ENCODE data around the gene LACTBL1. TPM values are rescaled to one million over a fixed set of nuclear protein-coding genes. Genes with fewer than 3 reads are reported as not detected.
"Not testable (repeated sequence)": the region's sequence is repeated elsewhere in the genome, so short reads cannot be mapped to it uniquely, and the experiment has no call there.

LACTBL1 gene
- not detected in 2 replicates for total RNA-seq (2014; rRNA removed; shearing (Covaris generic))

GRCh38 chr1:22972760-22973159 lies at the start of gene LACTBL1:
TSS of gene LACTBL1 (minus strand) at chr1:22972866. CDS start at chr1:22972316, 550 bp downstream.
- no peak for DNase-seq (ENCODE audit: low spot score)

- DNase-seq (ENCODE audit: low spot score) = no peak
These were observed 49.2 kb upstream of the LACTBL1 start for GRCh38 chr1:23021834-23022233.

GRCh38 chr1:23020706-23021405 lies 48.2 kb upstream of the LACTBL1 start:
- DNase-seq (ENCODE audit: low spot score) = no peak

- DNase-seq (ENCODE audit: low spot score) = peak; percentile 22
These were observed 47.4 kb upstream of the LACTBL1 start for GRCh38 chr1:23019863-23020625.

GRCh38 chr1:23019094-23019862 lies 46.6 kb upstream of the LACTBL1 start, which contains the start of gene KDM1A:
TSS of gene KDM1A (plus strand) at chr1:23019468. CDS start at chr1:23019597, 129 bp downstream.
- DNase-seq (ENCODE audit: low spot score) = peak; percentile 96

- DNase-seq (ENCODE audit: low spot score) = no peak
These were observed 46.0 kb upstream of the LACTBL1 start for GRCh38 chr1:23018661-23019093.

GRCh38 chr1:23013657-23014056 lies 41.0 kb upstream of the LACTBL1 start:
- no peak for DNase-seq (ENCODE audit: low spot score)

- not testable (repeated sequence) for DNase-seq (ENCODE audit: low spot score)
These were observed 37.4 kb upstream of the LACTBL1 start for GRCh38 chr1:23010025-23010424.

GRCh38 chr1:23008901-23009300 lies 36.2 kb upstream of the LACTBL1 start:
- DNase-seq (ENCODE audit: low spot score) = no peak

GRCh38 chr1:23007106-23007505 lies 34.4 kb upstream of the LACTBL1 start:
- DNase-seq (ENCODE audit: low spot score) = no peak

- not testable (repeated sequence) for DNase-seq (ENCODE audit: low spot score)
These were observed 32.1 kb upstream of the LACTBL1 start for GRCh38 chr1:23004769-23005168.

- DNase-seq (ENCODE audit: low spot score) = no peak
These were observed 31.4 kb upstream of the LACTBL1 start for GRCh38 chr1:23004112-23004511.

GRCh38 chr1:23002218-23002617 lies 29.6 kb upstream of the LACTBL1 start:
- not testable (repeated sequence) for DNase-seq (ENCODE audit: low spot score)

- not testable (repeated sequence) for DNase-seq (ENCODE audit: low spot score)
These were observed 27.5 kb upstream of the LACTBL1 start for GRCh38 chr1:23000133-23000532.

GRCh38 chr1:22997528-22997927 lies 24.9 kb upstream of the LACTBL1 start:
- DNase-seq (ENCODE audit: low spot score) = not testable (repeated sequence)

- no peak for DNase-seq (ENCODE audit: low spot score)
These were observed 23.1 kb upstream of the LACTBL1 start for GRCh38 chr1:22995774-22996173.

GRCh38 chr1:22993220-22993795 lies 20.6 kb upstream of the LACTBL1 start:
- DNase-seq (ENCODE audit: low spot score) = not testable (repeated sequence)

- not testable (repeated sequence) for DNase-seq (ENCODE audit: low spot score)
These were observed 19.7 kb upstream of the LACTBL1 start for GRCh38 chr1:22992384-22992783.

GRCh38 chr1:22983944-22984343 lies 11.3 kb upstream of the LACTBL1 start:
- DNase-seq (ENCODE audit: low spot score) = peak; percentile 1

- not testable (repeated sequence) for DNase-seq (ENCODE audit: low spot score)
These were observed 7.8 kb upstream of the LACTBL1 start for GRCh38 chr1:22980471-22980790.

GRCh38 chr1:22978299-22978698 lies 5.6 kb upstream of the LACTBL1 start:
- no peak for DNase-seq (ENCODE audit: low spot score)
